GM12875 (cell line): Measurements from ENCODE around the gene MPC1L.
A peak's percentile ranks its signal among the peaks of the same experiment; 100 is the strongest.
"Not testable (repeated sequence)": the region's sequence is repeated elsewhere in the genome, so short reads cannot be mapped to it uniquely, and the experiment has no call there.

ENCODE experiments used
- H3K4me3 ChIP-seq: one replicate; pipeline ENCODE4 v1.5.1; 2011; ENCODE audit warnings: low read depth, low read length, control low read depth
- CTCF ChIP-seq: IDR thresholded peaks from 2 replicates; pipeline ENCODE4 v1.5.1; 2011; ENCODE audit warnings: low read depth, mild to moderate bottlenecking, control low read depth, inconsistent platforms, low read length, moderate library complexity, borderline replicate concordance; ENCODE audit not compliant: insufficient read depth

Gene MPC1L

GRCh38 chrX:40623139-40623536 lies at the start of gene MPC1L:
Gene MPC1L (plus strand): TSS chrX:40623428. CDS start chrX:40623566, 138 bp downstream.
- no peak within 1 kb of the TSS for H3K4me3 ChIP-seq
- TF ChIP-seq CTCF: no peak

- H3K4me3 ChIP-seq: no peak overlapping the region
- peak; percentile 82 for TF ChIP-seq CTCF
Observed at GRCh38 chrX:40573763-40574162, 49.5 kb upstream of the MPC1L start.

- not testable (repeated sequence) for H3K4me3 ChIP-seq
Observed at GRCh38 chrX:40575411-40575810, 47.8 kb upstream of the MPC1L start.

- H3K4me3 ChIP-seq: no peak overlapping the region
- TF ChIP-seq CTCF: no peak
Observed at GRCh38 chrX:40576291-40576690, 46.9 kb upstream of the MPC1L start.

- no peak overlapping the region for H3K4me3 ChIP-seq
- no peak for TF ChIP-seq CTCF
Observed at GRCh38 chrX:40578039-40578695, 45.1 kb upstream of the MPC1L start.

GRCh38 chrX:40579141-40579540 lies 44.1 kb upstream of the MPC1L start:
- H3K4me3 ChIP-seq: no peak overlapping the region
- no peak for TF ChIP-seq CTCF

- H3K4me3 ChIP-seq: peak overlapping the region; percentile 79
- TF ChIP-seq CTCF: no peak
Observed at GRCh38 chrX:40579900-40580536, 43.2 kb upstream of the MPC1L start.
